ENCODE measurements around the gene LEAP2.

- TF ChIP-seq MAX (IDR thresholded peaks at IDR 0.05; ENCODE audit: low read depth, low read length), result no peak
- TF ChIP-seq CTCF (IDR thresholded peaks at IDR 0.05; ENCODE audit: low read depth, low read length), result peak; percentile 78
- no peak for TF ChIP-seq POLR2A (IDR thresholded peaks at IDR 0.05; ENCODE audit: extremely low read depth, insufficient read length)
Measured at GRCh38 chr5:132883261-132883834, 9.9 kb downstream of the LEAP2 start.
